HG02763 (cell line): ENCODE data around the gene THOP1.
"Not testable (repeated sequence)": the region's sequence is repeated elsewhere in the genome, so short reads cannot be mapped to it uniquely, and the experiment has no call there.

Source experiments
- ATAC-seq: cut with Tn5 transposase; IDR thresholded peaks from one replicate; pipeline ENCODE4 v1.9.1; 2021; ENCODE audit warnings: mild to moderate bottlenecking, moderate library complexity; ENCODE audit not compliant: unreplicated experiment

THOP1 gene

GRCh38 chr19:2815191-2815614, 29.9 kb downstream of the THOP1 start:
- no peak for ATAC-seq

DNA sequence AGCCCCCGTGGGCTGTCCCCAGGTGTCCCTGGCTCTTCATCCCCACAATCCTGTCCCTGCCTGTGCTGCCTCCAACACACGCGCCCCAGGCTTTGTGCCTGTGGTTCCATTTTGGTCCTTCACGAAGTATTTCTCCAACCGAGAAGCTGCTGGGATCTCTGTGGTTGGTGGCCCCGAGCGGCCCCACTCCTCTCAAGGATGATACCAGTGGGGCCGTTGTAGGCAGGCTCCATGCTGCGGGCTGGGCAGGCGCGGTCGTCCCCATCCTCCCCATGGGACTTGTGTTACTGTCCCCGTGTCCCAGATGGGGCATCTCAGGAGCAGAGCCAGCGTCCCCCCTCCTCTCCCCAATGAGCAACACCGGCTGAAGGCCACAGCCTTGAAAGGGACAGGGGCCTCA, 30.6 kb downstream of the THOP1 start:
- no peak for ATAC-seq

- no peak for ATAC-seq
These were observed 31.3 kb downstream of the THOP1 start for GRCh38 chr19:2816641-2817040.

DNA sequence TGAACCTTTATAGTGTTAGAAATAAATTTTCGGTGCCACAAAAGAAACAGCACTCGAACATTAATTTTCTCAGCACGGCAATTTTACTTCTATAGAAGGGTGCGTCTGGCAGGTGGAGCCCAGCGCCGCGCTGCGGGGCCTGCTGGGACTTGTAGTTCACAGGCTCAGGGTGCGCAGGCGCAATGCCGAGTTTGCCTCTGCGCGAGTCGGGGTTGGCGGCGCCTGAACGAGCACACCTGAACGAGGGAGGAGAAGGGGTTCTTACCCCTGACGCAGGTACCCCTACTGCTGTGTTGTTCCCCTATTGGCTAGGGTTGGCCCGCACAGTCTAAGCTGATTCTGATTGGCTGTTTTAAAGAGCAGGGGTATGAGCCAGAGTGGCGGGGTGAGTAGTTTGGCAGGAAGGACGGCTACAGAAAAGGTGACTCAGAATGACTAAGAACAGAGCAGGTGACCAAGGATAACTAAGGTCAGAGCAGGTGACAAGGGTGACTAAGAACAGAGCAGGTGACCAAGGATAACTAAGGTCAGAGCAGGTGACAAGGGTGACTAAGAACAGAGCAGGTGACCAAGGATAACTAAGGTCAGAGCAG, 32.0 kb downstream of the THOP1 start:
- not testable (repeated sequence) for ATAC-seq

DNA sequence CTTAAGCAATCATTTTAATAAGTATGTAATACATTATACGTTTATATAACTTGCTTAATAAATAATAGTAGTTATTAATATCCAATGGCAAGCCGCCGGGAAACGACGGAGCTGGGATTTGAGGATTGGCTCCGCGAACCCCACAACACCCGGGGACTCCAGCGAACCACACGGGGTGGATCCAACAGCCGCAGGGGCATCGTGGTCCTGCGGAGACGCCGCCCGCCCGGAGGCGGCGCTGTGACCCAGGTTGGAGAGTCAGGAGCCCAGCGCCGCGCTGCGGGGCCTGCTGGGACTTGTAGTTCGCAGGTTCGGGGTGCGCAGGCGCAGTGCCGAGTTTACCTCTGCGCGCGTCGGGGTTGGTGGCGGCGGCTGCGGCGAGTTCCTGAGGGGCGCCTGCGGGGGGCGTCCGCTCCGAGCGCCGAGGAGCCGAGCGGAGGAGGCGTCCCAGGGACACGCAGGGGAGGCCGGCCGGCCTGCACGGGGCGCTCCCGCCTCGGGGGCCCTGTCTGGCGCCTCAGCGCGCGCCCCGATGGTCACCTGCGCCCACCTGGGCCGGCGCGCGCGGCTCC, 34.3 kb downstream of the THOP1 start, which contains the start of gene ZNF554:
ZNF554 (plus strand) TSS at position 329 of the 572 bp plus-strand sequence; CDS start at position 533, 204 bp downstream.
- peak; percentile 88 for ATAC-seq

DNA sequence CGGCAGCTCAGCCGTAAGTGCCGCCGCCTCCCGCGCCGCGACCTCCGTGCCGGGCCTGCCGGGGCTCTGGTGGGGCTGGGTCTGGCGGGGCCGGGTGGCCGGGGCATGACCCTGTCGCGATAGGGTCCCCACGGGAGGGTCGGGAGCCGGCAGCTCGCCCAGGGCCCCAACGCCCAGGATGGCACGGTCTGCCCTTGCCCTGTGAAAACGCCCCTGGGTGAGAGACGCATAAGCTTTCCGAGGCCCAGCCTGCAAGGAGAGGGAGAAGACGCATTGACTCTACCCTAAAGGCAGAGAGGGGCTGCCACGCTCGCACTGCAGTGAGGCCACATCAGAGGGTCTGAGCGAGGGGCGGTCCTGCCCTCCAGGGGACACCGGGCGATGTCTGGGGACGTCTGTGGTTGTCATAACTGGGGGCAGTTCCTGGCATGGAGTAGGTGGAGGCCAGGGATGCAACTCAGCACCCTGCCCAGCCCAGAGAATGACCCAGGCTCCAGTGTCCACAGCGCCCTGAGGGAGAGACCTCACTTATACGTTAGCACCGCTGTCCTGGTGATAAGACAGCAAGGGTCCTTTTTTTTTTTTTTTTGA, 34.9 kb downstream of the THOP1 start:
- ATAC-seq: no peak

DNA sequence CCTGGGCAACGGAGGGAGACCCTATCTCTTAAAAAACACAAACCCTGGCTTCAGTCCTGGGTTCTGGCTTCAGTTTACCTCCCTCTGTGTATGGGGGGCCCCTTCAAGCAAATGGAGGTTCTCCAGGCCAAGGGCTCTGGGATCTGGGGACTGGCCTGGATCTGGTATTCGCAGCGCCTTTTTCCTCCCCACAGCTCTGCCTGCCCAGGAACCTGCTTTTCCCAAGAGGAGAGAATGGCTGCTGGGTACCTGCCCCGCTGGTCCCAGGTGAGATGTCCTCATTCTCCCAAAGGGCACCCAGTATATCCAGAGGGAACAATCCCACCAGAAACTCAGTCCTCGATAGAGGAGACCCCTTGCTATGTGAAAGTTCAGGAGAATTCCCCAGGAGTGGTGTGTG, 37.5 kb downstream of the THOP1 start:
- no peak for ATAC-seq

DNA sequence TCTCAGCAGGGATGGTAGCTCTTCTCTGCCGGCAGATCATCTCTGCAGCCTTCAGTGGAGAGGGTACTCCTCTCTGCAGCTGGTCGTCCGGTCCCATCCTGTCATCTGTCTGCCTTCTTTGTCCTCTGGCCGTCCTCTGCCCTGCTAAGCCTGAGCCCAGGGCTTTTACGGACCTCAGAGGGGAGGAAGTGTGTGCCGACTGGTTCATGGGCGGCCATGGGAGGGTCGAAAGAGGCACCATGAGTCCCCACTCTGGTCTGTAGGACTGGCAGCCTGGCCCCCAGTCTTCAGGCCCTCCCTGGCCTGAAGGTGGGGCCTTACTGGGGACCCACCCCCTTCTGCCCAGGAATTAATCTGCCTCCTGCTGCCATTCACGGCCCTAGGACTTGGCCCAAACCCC, 38.3 kb downstream of the THOP1 start:
- ATAC-seq: no peak

DNA sequence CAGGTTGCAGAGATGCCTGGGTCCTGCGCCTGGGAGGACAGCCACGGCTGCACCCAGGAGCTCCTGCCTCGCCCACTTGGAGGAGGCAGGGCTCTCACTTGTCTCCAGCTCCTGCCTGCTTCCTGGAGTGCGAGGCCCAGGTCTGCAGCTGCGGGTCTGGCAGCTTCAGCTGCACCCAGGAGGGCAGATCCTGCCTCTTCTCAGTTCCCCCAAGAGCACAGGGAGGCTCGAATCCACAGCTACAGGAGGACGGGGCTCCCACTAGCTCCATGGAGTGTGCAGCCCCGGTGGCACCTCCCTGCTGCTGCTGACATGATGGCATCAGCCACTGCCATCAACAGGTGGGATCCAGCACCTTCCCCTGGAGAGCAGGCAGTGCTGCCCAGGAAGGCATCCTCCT, 38.8 kb downstream of the THOP1 start:
- ATAC-seq: no peak

GRCh38 chr19:2827022-2827421, 41.7 kb downstream of the THOP1 start:
- ATAC-seq: no peak

GRCh38 chr19:2827840-2828489, 42.7 kb downstream of the THOP1 start:
- no peak for ATAC-seq

DNA sequence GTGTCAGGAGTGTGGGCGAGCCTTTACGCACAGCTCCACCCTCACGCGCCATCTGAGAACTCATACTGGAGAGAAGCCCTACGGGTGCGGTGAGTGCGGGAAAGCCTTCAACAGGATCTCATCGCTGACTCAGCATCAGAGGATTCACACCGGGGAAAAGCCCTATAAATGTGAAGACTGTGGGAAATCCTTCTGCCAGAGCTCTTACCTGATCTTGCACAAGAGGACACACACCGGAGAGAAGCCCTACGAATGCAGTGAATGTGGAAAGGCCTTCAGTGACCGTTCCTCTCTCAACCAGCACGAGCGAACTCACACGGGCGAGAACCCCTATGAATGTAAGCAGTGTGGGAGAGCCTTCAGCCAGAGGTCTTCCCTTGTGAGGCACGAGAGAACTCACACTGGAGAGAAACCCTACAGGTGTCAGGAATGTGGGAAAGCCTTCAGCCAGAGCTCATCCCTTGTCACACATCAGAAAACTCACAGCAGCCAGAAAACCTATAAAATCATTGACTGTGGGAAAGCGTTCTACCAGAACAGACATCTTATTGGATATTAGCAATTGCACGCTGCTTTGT, 49.1 kb downstream of the THOP1 start:
- no peak for ATAC-seq

- ATAC-seq: no peak
These were observed 52.1 kb downstream of the THOP1 start for GRCh38 chr19:2837430-2837829.

DNA sequence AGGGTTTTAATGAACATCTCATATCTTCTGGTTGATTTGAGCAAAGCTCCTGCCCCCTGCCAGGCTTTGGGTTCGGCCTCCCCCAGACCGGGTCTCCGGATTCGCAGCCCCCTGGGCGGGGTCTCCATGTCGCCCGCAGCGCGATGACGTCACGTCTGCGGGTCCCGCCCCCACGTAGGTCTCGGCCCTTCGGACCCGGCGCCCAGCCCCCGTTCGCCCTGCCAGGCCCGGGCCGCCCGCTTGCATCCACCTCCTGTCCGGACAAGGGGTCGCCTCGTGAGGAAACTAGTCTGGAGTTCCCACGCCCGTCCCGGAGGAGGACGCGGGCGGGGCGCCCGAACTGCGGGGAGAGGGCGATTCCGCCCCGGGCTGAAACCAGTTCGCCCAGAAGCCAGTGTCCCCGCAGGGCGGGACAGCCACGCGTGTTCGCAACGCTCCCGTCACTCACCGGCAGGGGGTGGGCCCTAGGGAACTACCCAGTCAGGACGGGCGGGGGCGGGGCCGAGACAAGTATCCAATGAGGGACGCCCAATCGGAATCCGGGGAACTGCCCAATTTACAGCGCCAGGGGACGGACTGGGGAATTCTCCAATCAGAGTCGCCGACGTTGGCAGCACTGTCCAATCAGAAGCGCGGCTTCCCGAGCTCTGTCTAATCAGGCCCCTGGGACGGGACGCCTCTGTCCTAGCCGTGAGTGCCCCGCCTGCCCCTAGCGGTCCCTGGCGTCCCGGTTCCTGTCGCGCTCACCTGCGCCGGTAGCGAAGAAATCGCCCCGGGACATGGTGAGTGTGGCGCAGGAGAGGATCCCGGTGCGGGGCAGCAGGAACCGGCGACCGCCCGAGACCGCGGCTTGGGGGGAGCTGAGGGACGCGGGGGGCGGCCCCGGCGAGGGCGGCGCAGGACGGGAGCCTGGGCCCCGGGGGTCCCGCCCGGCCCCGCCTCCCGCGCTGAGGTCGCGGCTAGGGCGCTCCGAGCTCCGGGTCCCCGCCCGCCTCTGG, 55.8 kb downstream of the THOP1 start, which contains the start of gene ZNF555:
ZNF555 (plus strand) TSS at position 682 of the 998 bp plus-strand sequence; CDS start at position 780, 98 bp downstream.
- peak; percentile 89 for ATAC-seq

GRCh38 chr19:2841855-2842574, 56.7 kb downstream of the THOP1 start:
- ATAC-seq: peak; percentile 17

- no peak for ATAC-seq
These were observed 59.8 kb downstream of the THOP1 start for GRCh38 chr19:2845107-2845506.

DNA sequence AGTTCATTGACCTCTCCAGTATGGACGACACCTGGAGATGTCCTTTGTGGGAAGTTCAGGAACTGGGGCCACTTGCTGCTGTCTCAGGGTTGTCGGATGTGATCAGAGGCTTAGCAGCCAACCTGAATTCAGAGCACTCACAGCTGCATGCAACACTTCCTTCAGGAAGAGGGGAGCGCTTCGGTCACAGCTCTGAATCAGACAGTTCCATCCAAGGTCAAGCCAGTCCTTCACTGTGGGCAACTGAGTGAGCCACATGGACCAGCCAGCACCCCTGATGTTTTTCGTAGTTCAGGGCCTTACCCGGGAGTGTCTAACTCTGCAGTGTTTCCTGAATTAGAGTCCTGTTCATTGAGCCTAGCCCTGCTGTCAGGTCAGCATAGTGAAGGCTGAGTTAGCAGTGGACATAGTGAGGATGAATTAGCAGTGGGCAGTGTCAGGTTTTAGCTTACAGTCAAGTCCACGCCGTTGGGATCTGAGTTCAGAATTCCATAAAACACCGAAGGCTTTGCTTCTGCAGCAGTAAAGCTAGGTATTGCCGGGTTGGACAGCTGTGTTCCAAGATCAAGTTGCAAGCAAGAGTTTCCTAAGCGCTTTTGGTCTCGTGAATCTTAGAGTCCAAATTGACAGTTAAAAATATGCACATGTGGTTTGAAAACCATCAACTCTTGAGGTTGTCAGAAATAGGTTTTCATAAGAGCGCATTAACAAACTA, 61.0 kb downstream of the THOP1 start:
- ATAC-seq: no peak

DNA sequence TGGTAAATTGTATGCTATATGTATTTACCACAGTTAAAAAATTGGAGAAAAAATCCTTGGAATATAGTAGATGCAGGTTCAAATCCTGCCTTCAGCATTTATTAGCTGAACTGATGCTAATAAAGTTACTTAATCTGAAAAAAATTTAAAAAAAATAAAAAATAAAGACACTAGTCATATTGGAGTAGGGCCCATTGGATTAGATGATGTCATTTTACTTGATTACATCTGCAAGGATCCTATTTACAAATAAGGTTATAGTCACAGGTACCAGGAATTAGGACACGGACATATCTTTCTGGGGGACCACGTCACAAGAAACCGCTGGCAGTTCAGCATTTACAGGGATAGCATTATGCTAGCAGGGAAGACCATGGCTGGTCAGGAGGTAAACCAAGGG, 62.2 kb downstream of the THOP1 start:
- ATAC-seq: no peak

DNA sequence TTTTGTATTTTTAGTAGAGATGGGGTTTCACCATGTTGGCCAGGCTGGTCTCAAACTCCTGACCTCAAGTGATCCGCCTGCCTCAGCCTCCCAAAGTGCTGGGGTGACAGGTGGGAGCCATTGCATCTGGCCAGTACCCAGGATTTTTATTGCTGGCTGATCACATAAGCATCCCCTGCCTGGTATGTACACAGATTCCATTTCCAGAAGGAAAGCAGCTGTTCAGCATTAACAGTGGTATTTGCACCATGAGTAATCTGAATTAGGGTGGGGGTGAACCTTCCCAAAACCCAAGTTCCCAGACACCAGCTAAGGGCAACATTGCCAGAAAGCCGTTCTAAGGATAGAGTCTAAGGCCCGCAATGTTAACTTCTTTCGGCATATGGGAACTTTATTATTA, 63.3 kb downstream of the THOP1 start:
- no peak for ATAC-seq
